Testis (tissue), 3 donors: ENCODE measurements around the gene KNL1. TPM values are rescaled to one million over a fixed set of nuclear protein-coding genes. Genes with fewer than 3 reads are reported as not detected.
"Not testable (repeated sequence)": the region's sequence is repeated elsewhere in the genome, so short reads cannot be mapped to it uniquely, and the experiment has no call there.

Experiments used
- DNase-seq: peaks from one replicate; pipeline ENCODE4 v3.0.0-alpha.2; 2019
- H3K27ac ChIP-seq, 2 donors: fragments of 200-600 bp; sonication (generic); one replicate each; pipeline ENCODE4 v1.5.1; 2019
- H3K27me3 ChIP-seq: fragments of 200-600 bp; sonication (generic); one replicate; pipeline ENCODE4 v1.5.1; 2019
- H3K36me3 ChIP-seq: fragments of 200-600 bp; sonication (generic); one replicate; pipeline ENCODE4 v1.5.1; 2017; ENCODE audit warnings: low read depth; ENCODE audit errors: missing control alignments
- H3K4me1 ChIP-seq: fragments of 200-600 bp; sonication (generic); one replicate; pipeline ENCODE4 v1.5.1; 2019
- H3K4me3 ChIP-seq, 2 donors: fragments of 200-600 bp; sonication (generic); one replicate each; pipeline ENCODE4 v1.5.1; 2017 to 2019
- H3K9me3 ChIP-seq: fragments of 200-600 bp; sonication (generic); one replicate; pipeline ENCODE4 v1.5.1; 2017
- POLR2A ChIP-seq: fragments of 450-650 bp; IDR thresholded peaks from one replicate; pipeline ENCODE4 v1.6.1; 2017; ENCODE audit warnings: antibody characterized with exemption, mild to moderate bottlenecking, moderate library complexity
- WGBS, 2 donors: methylation state at CpG; one replicate each; pipeline ENCODE4 v1.1.5; 2018; 5-methylcytosine and 5-hydroxymethylcytosine counted together
- intact Hi-C: fragments of 100-400 bp; cut with DNase I; formaldehyde crosslinking; loops from one replicate; pipeline ENCODE4 v1.15.1; 2023; ENCODE audit warnings: low total_unique reads
- polyA plus RNA-seq: library from polyadenylated mRNA; stranded (reverse); fragments of 350-450 nt; fragmentation: Illumina TruSeq; extraction: RNeasy Lipid Tissue Mini Kit (QIAGEN cat#74804); gene quantifications from one replicate; pipeline ENCODE4 v1.2.3, GENCODE V29; 2014; ENCODE audit warnings: low read depth, low replicate concordance; ENCODE audit not compliant: insufficient read depth
- total RNA-seq, 2 donors: library from RNA; depleted of rRNA; stranded (reverse); fragments of >200 nt; gene quantifications; one replicate each; pipeline ENCODE4 v1.2.3, GENCODE V29; 2016
- TF ChIP-seq, protein P1 (sequence below), 3 experiments: fragments of 450-650 bp in 2 of 3; fragments of 200-600 bp in 1 of 3; sonication (generic) in 1 of 3; IDR thresholded peaks; one replicate each; pipeline ENCODE4 v1.5.1; 2016 to 2019; ENCODE audit warnings: antibody characterized with exemption in 3 of 3, mild to moderate bottlenecking in 2 of 3, moderate library complexity in 1 of 3

Gene KNL1
- total and polyA plus RNA-seq, 3 donors from 2014 or later = 28.7 to 66.0 (median 50.9) TPM

GRCh38 chr15:40567111-40567510 is 26.9 kb upstream of the KNL1 start:
- peaks cover 29% of the 10 kb centered on the region for H3K4me1 ChIP-seq
- intact Hi-C loops = no loop called here
- no peaks in the 10 kb centered on the region for H3K9me3 ChIP-seq
- no peak for DNase-seq
- no peak overlapping the region for H3K4me3 ChIP-seq
- 28 to 46% methylated on average over 7 of the region's 7 CpGs for WGBS, 2 donors
- H3K27me3 ChIP-seq = no peaks in the 10 kb centered on the region
- no peak for TF ChIP-seq POLR2A
- TF ChIP-seq, protein P1, sequence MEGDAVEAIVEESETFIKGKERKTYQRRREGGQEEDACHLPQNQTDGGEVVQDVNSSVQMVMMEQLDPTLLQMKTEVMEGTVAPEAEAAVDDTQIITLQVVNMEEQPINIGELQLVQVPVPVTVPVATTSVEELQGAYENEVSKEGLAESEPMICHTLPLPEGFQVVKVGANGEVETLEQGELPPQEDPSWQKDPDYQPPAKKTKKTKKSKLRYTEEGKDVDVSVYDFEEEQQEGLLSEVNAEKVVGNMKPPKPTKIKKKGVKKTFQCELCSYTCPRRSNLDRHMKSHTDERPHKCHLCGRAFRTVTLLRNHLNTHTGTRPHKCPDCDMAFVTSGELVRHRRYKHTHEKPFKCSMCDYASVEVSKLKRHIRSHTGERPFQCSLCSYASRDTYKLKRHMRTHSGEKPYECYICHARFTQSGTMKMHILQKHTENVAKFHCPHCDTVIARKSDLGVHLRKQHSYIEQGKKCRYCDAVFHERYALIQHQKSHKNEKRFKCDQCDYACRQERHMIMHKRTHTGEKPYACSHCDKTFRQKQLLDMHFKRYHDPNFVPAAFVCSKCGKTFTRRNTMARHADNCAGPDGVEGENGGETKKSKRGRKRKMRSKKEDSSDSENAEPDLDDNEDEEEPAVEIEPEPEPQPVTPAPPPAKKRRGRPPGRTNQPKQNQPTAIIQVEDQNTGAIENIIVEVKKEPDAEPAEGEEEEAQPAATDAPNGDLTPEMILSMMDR (IDR thresholded peaks at IDR 0.05) = no peak
- H3K27ac ChIP-seq = no peak overlapping the region
- no peaks in the 10 kb centered on the region for H3K36me3 ChIP-seq

DNA sequence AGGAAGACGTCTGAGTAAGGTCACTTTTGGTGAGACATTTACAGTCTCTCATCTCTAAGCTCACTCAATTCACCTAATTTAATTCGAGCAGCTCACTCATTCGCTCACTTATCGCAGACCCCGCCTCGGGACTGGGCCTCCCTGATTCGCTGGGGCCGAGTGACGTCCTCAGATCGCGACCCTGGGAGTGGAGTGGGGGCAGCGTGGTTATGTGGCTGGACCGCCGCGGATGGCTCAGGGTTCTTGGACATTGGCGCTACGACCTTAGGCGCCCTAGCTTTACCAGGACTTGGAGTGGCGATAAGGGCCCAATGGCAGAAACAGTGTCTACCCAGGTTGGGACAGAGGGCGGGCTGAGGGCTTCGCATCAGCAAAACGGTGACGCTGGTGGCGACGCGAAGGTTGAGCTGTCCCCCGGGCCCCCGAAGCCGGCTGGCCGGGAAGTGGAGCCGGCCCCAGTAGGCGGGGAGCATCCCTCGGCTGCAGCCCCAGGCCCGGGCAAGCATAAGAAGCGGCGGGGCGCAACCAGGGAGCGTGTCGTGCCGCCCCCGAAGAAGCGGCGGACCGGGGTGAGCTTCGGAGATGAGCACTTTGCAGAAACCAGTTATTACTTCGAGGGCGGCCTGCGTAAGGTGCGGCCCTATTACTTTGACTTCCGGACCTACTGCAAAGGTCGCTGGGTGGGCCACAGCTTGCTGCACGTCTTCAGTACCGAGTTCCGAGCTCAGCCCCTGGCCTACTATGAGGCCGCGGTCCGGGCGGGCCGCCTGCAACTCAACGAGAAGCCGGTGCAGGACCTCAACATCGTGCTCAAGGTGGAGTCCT is 24.7 kb upstream of the KNL1 start, which contains the start of gene RPUSD2:
RPUSD2 (plus strand) TSS at position 171 of the 825 bp plus-strand sequence; CDS start at position 210, 39 bp downstream.
- Histone ChIP-seq H3K4me3 (peak within 1 kb of the TSS; percentile 70 to 88), H3K27ac (peak within 1 kb of the TSS; percentile 55 to 63), H3K36me3 (no peaks in the 10 kb centered on the region), H3K4me1 (peaks cover 13% of the 10 kb centered on the region), H3K9me3 (no peaks in the 10 kb centered on the region), H3K27me3 (no peaks in the 10 kb centered on the region)
- TF ChIP-seq POLR2A = peak; percentile 16
- TF ChIP-seq, protein P1 (IDR thresholded peaks at IDR 0.05) = peak in 1 of 3 experiments; percentile 6
- intact Hi-C loops = no loop called here
- 0% methylated on average over 53 to 62 of the region's 62 CpGs for WGBS, 2 donors
- DNase-seq = peak; percentile 97

DNA sequence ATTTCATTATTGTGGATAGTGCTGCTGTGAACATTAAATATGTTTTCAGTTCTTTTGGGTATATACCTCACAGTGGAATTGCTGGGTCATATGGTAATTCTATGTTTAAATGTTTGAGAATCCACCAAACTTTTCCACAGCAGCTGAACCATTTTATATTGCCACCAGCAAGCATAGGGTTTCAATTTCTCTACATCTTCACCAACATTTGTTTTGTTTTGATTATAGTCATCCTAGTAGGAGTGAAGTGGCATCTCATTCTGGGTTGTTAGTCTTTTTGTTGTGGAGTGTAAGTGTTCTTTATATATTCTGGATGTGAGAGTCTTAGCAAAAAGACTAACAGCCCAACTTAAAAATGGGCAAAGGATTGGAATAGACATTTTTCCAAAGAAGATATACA is 18.9 kb upstream of the KNL1 start:
- H3K27ac ChIP-seq = no peak overlapping the region
- H3K27me3 ChIP-seq = no peaks in the 10 kb centered on the region
- H3K4me3 ChIP-seq = no peak overlapping the region
- no peak for DNase-seq
- H3K9me3 ChIP-seq = no peaks in the 10 kb centered on the region
- TF ChIP-seq, protein P1 (IDR thresholded peaks at IDR 0.05) = no peak
- TF ChIP-seq POLR2A = no peak
- intact Hi-C loops = no loop called here
- H3K36me3 ChIP-seq = no peaks in the 10 kb centered on the region
- H3K4me1 ChIP-seq = peaks cover 6% of the 10 kb centered on the region

- H3K36me3 ChIP-seq, H3K4me1 ChIP-seq, intact Hi-C loops, DNase-seq, H3K4me3 ChIP-seq, H3K27ac ChIP-seq, H3K9me3 ChIP-seq, H3K27me3 ChIP-seq: not testable (repeated sequence)
- 97 to 99% methylated on average over 5 of the region's 5 CpGs for WGBS, 2 donors
Measured at GRCh38 chr15:40576914-40577313, 17.1 kb upstream of the KNL1 start.

- 64 to 91% methylated on average over 4 of the region's 4 CpGs for WGBS, 2 donors
- TF ChIP-seq, protein P1 (IDR thresholded peaks at IDR 0.05) = no peak
- TF ChIP-seq POLR2A = no peak
- no peak for DNase-seq
- no peaks in the 10 kb centered on the region for H3K36me3 ChIP-seq
- intact Hi-C loops = no loop called here
- H3K4me1 ChIP-seq = no peaks in the 10 kb centered on the region
- H3K27ac ChIP-seq = no peak overlapping the region
- H3K4me3 ChIP-seq = no peak overlapping the region
- H3K9me3 ChIP-seq = no peaks in the 10 kb centered on the region
- H3K27me3 ChIP-seq = no peaks in the 10 kb centered on the region
Measured at GRCh38 chr15:40578892-40579291, 15.2 kb upstream of the KNL1 start.

DNA sequence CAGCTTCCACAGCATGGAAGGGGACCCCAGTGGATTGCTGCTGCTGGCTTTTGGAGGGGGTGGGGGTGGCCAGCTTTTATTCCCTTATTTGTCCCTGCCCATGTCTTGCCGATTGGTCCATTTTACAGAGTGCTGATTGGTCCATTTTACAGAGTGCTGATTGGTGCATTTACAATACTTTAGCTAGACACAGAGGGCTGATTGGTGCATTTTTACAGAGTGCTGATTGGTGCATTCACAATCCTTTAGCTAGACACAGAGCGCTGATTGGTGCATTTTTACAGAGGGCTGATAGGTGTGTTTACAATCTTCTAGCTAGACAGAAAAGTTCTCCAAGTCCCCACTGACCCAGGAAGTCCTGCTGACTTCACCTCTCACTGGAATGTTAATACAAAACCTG is 12.3 kb upstream of the KNL1 start:
- H3K4me3 ChIP-seq, DNase-seq, H3K9me3 ChIP-seq, H3K27me3 ChIP-seq, H3K36me3 ChIP-seq, H3K4me1 ChIP-seq, H3K27ac ChIP-seq, intact Hi-C loops: not testable (repeated sequence)
- 45 to 88% methylated on average over 2 of the region's 2 CpGs for WGBS, 2 donors
